ENCODE results near the gene ERCC6.

- TF ChIP-seq TAF1 (IDR thresholded peaks at IDR 0.05; ENCODE audit: low read depth): no peak
- TF ChIP-seq REST (IDR thresholded peaks at IDR 0.05; ENCODE audit: low read depth): no peak
- TF ChIP-seq NFIC (IDR thresholded peaks at IDR 0.05): no peak
- no peak for TF ChIP-seq YY1 (IDR thresholded peaks at IDR 0.05; ENCODE audit: low read depth)
- TF ChIP-seq EGR1 (IDR thresholded peaks at IDR 0.05): no peak
- TF ChIP-seq RAD21 (IDR thresholded peaks at IDR 0.05; ENCODE audit: low read depth): no peak
- TF ChIP-seq, protein P1, sequence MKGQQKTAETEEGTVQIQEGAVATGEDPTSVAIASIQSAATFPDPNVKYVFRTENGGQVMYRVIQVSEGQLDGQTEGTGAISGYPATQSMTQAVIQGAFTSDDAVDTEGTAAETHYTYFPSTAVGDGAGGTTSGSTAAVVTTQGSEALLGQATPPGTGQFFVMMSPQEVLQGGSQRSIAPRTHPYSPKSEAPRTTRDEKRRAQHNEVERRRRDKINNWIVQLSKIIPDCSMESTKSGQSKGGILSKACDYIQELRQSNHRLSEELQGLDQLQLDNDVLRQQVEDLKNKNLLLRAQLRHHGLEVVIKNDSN (IDR thresholded peaks at IDR 0.05): no peak
Observed at GRCh38 chr10:49524496-49524895, 14.4 kb downstream of the ERCC6 start.

All from Ishikawa (cell line).